Astrocyte (in vitro differentiated cells and primary cell): Measurements from ENCODE around the gene KCNJ18.

Experiments
- EZH2 ChIP-seq: IDR thresholded peaks from 2 replicates; pipeline ENCODE4 v1.6.1; 2012; ENCODE audit warnings: mild to moderate bottlenecking, low read length, inconsistent platforms; ENCODE audit not compliant: insufficient read depth
- TF ChIP-seq, protein P1 (sequence below): IDR thresholded peaks from 2 replicates; pipeline ENCODE4 v1.5.1; 2011; ENCODE audit warnings: low read depth, mild to moderate bottlenecking, inconsistent platforms, low read length, moderate library complexity; ENCODE audit not compliant: insufficient read depth

DNA sequence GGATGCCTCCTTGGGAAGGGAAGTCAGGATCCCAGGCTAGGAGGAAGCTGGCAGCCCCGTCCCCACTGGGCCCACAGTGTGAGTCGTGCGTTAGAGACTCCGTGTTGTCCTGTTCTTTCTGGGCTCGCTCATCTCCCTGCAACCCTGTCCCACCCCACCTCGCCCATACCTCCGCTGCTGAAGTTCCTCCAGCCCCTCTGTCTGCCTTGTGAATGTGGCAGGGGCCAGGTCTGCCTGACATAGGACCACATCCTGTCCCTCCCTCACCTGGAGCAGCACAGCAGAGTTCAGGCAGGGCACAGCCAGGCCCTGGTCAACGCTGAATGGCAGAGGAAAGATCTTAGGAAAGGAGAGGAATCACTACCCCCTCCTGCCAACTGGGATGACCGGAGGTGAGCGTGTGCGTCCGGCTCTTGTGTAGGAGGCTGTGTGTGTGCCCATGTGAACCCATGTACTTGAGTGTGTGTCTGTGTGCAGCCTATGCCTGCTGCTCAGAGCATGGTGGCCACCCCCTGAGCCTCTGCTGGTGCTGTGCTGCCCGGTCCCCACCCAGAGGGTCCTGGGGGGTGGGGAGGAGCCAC, 12.8 kb downstream of the KCNJ18 start:
- TF ChIP-seq, protein P1, sequence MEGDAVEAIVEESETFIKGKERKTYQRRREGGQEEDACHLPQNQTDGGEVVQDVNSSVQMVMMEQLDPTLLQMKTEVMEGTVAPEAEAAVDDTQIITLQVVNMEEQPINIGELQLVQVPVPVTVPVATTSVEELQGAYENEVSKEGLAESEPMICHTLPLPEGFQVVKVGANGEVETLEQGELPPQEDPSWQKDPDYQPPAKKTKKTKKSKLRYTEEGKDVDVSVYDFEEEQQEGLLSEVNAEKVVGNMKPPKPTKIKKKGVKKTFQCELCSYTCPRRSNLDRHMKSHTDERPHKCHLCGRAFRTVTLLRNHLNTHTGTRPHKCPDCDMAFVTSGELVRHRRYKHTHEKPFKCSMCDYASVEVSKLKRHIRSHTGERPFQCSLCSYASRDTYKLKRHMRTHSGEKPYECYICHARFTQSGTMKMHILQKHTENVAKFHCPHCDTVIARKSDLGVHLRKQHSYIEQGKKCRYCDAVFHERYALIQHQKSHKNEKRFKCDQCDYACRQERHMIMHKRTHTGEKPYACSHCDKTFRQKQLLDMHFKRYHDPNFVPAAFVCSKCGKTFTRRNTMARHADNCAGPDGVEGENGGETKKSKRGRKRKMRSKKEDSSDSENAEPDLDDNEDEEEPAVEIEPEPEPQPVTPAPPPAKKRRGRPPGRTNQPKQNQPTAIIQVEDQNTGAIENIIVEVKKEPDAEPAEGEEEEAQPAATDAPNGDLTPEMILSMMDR: no peak
- TF ChIP-seq EZH2: no peak
